Measurements from ENCODE around the gene FRMD4B. TPM values are rescaled to one million over a fixed set of nuclear protein-coding genes. Genes with fewer than 3 reads are reported as not detected.

FRMD4B gene
- total RNA-seq, 1 donor from 2014 or later = 37.4 TPM

DNA sequence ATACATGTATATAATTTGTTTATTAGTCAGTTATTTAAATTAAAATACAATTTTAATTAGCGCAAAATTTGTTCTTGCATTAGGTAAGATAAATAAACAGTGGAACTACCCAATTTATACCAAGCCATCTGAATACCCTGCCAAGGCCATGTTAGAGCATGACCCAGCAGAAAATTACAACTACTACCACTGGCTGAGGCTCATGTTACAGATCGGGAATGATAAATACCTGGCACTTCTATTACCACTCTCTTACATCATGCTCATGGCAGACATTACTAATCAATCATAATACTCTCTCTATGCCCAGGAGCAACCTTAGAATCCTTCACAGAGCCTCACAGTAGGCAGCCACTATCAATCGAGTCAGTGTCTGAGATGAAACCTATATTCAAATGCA, 242.3 kb downstream of the FRMD4B start:
- Mint-ChIP-seq H3K27me3 (no peaks in the 10 kb centered on the region), H3K4me3 (no peak overlapping the region), H3K9me3 (no peaks in the 10 kb centered on the region), H3K36me3 (no peaks in the 10 kb centered on the region), H3K4me1 (ENCODE audit: unreplicated experiment) (peaks cover 33% of the 10 kb centered on the region), H3K27ac (peak overlapping the region; percentile 49)
- no peak for DNase-seq (ENCODE audit: extremely low spot score, unreplicated experiment)
- no peak for TF ChIP-seq CTCF (conservative IDR thresholded peaks at IDR 0.05)

DNA sequence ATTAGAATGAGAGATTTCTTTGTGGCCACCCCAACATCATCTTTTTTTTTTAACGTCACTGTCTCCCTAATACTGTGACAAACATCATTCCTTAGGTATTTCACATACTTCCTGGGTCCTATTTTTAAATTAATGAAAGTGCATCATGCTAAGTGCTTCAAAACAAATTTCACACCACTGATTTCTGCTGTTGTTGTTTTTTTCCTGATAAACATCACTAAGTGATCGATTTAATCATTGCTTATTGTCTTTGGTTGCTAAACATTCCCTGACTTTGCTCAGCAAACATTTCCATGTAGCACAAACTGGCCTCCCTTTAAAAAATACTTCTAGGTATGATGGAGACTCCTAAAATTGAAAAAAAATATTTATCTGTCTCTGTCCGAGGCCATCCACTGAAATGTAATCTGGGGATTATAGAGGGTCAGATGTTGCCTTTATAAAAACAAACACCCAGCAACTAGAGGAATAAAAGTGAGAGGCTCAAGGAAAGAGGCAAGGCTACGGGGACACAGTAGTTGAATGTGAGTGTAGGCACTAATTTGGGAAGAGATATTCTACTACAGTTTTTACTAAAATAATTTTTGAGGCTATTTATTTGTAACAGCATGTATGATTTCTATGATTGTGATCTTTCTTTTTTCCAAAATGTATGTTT, 243.0 kb downstream of the FRMD4B start:
- Mint-ChIP-seq H3K27ac (no peak overlapping the region), H3K4me3 (no peak overlapping the region), H3K4me1 (ENCODE audit: unreplicated experiment) (peaks cover 33% of the 10 kb centered on the region), H3K9me3 (no peaks in the 10 kb centered on the region), H3K36me3 (no peaks in the 10 kb centered on the region), H3K27me3 (no peaks in the 10 kb centered on the region)
- no peak for DNase-seq (ENCODE audit: extremely low spot score, unreplicated experiment)
- no peak for TF ChIP-seq CTCF (conservative IDR thresholded peaks at IDR 0.05)

GRCh38 chr3:69142090-69142489, 243.8 kb downstream of the FRMD4B start:
- Mint-ChIP-seq H3K27me3 (no peaks in the 10 kb centered on the region), H3K9me3 (no peaks in the 10 kb centered on the region), H3K36me3 (no peaks in the 10 kb centered on the region), H3K27ac (no peak overlapping the region), H3K4me1 (ENCODE audit: unreplicated experiment) (peaks cover 33% of the 10 kb centered on the region), H3K4me3 (no peak overlapping the region)
- no peak for DNase-seq (ENCODE audit: extremely low spot score, unreplicated experiment)
- TF ChIP-seq CTCF (conservative IDR thresholded peaks at IDR 0.05) = no peak

GRCh38 chr3:69141313-69141712, 244.6 kb downstream of the FRMD4B start:
- no peaks in the 10 kb centered on the region for H3K27me3 Mint-ChIP-seq
- H3K9me3 Mint-ChIP-seq = no peaks in the 10 kb centered on the region
- no peak for TF ChIP-seq CTCF (conservative IDR thresholded peaks at IDR 0.05)
- no peaks in the 10 kb centered on the region for H3K36me3 Mint-ChIP-seq
- H3K27ac Mint-ChIP-seq = no peak overlapping the region
- H3K4me3 Mint-ChIP-seq = no peak overlapping the region
- no peak for DNase-seq (ENCODE audit: extremely low spot score, unreplicated experiment)
- peaks cover 33% of the 10 kb centered on the region for H3K4me1 Mint-ChIP-seq (ENCODE audit: unreplicated experiment)

DNA sequence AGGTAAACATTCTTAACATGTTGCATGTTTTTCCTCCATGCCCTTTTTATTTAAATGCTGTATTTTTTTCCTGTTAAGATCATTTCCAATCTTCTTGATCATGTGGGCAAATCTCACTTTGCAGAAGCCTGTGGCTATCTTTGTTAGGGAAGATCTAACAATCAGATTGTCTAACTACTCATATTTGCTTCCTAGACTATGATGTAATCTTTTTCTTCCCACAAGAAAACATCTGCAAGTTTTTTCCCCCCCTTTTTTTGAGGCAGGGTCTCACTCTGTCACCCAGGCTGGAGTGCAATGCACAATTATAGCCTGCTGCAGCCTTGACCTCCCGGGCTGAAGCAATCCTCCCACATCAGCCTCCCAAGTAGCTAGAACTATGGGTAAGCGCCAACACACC, 248.5 kb downstream of the FRMD4B start:
- DNase-seq (ENCODE audit: extremely low spot score, unreplicated experiment) = no peak
- Mint-ChIP-seq H3K9me3 (no peaks in the 10 kb centered on the region), H3K27me3 (no peaks in the 10 kb centered on the region), H3K36me3 (no peaks in the 10 kb centered on the region), H3K27ac (no peak overlapping the region), H3K4me3 (no peak overlapping the region), H3K4me1 (ENCODE audit: unreplicated experiment) (peaks cover 9% of the 10 kb centered on the region)
- TF ChIP-seq CTCF (conservative IDR thresholded peaks at IDR 0.05) = no peak

- Mint-ChIP-seq H3K27me3 (no peaks in the 10 kb centered on the region), H3K4me1 (ENCODE audit: unreplicated experiment) (peaks cover 5% of the 10 kb centered on the region), H3K9me3 (no peaks in the 10 kb centered on the region), H3K4me3 (no peak overlapping the region), H3K36me3 (no peaks in the 10 kb centered on the region), H3K27ac (no peak overlapping the region)
- DNase-seq (ENCODE audit: extremely low spot score, unreplicated experiment) = no peak
- no peak for TF ChIP-seq CTCF (conservative IDR thresholded peaks at IDR 0.05)
Observed at GRCh38 chr3:69137005-69137404, 248.9 kb downstream of the FRMD4B start.

All from type B pancreatic cell (in vitro differentiated cells).